Stomach smooth muscle (tissue), 2 donors: ENCODE measurements around the gene GEMIN4.
"Not testable (repeated sequence)": the region's sequence is repeated elsewhere in the genome, so short reads cannot be mapped to it uniquely, and the experiment has no call there.

Experiments used
- H3K27ac ChIP-seq: one replicate; pipeline ENCODE4 v1.7.0; 2013; ENCODE audit warnings: mild to moderate bottlenecking, low read length, inconsistent platforms
- H3K27me3 ChIP-seq, 2 donors: one replicate each; pipeline ENCODE4 v1.7.0; 2013; ENCODE audit warnings: low read length in 2 of 2; ENCODE audit not compliant: insufficient read depth in 2 of 2, control insufficient read depth in 1 of 2
- H3K36me3 ChIP-seq, 2 donors: one replicate each; pipeline ENCODE4 v1.7.0; 2013; ENCODE audit warnings: low read length in 2 of 2; ENCODE audit not compliant: control insufficient read depth in 2 of 2, insufficient read depth in 2 of 2
- H3K4me1 ChIP-seq: one replicate; pipeline ENCODE4 v1.7.0; 2013; ENCODE audit warnings: low read length; ENCODE audit not compliant: control insufficient read depth, insufficient read depth
- H3K4me3 ChIP-seq, 2 donors: one replicate each; pipeline ENCODE4 v1.7.0; 2013; ENCODE audit warnings: low read length in 2 of 2
- H3K9ac ChIP-seq, 2 donors: one replicate each; pipeline ENCODE4 v1.7.0; 2013; ENCODE audit warnings: low read length in 2 of 2, mild to moderate bottlenecking in 1 of 2
- H3K9me3 ChIP-seq, 2 donors: one replicate each; pipeline ENCODE4 v1.7.0; 2013; ENCODE audit warnings: low read length in 2 of 2; ENCODE audit not compliant: control insufficient read depth in 2 of 2
- donor health status: healthy.
- donor health status: Pancreatic carcinoma.

The GEMIN4 gene

GRCh38 chr17:778096-778495 lies 26.0 kb upstream of the GEMIN4 start:
- Histone ChIP-seq H3K36me3 (peaks cover 34 to 37% of the 10 kb centered on the region in 2 donors), H3K27ac (no peak overlapping the region), H3K27me3 (no peaks in the 10 kb centered on the region), H3K4me3 (no peak overlapping the region), H3K9me3 (no peaks in the 10 kb centered on the region), H3K4me1 (peaks cover 17% of the 10 kb centered on the region), H3K9ac (no peak overlapping the region)

GRCh38 chr17:774313-774584 lies 22.2 kb upstream of the GEMIN4 start:
- H3K9ac ChIP-seq: no peak overlapping the region
- H3K4me1 ChIP-seq: no peaks in the 10 kb centered on the region
- no peak overlapping the region for H3K27ac ChIP-seq
- H3K27me3 ChIP-seq: no peaks in the 10 kb centered on the region
- no peaks in the 10 kb centered on the region for H3K9me3 ChIP-seq
- H3K36me3 ChIP-seq: peaks cover 56 to 58% of the 10 kb centered on the region in 2 donors
- H3K4me3 ChIP-seq: no peak overlapping the region

- Histone ChIP-seq H3K9me3 (no peaks in the 10 kb centered on the region), H3K36me3 (peaks cover 61 to 63% of the 10 kb centered on the region in 2 donors), H3K4me1 (no peaks in the 10 kb centered on the region), H3K4me3 (no peak overlapping the region), H3K9ac (no peak overlapping the region), H3K27ac (no peak overlapping the region), H3K27me3 (no peaks in the 10 kb centered on the region)
These were observed 21.6 kb upstream of the GEMIN4 start for GRCh38 chr17:773467-774312.

- no peak overlapping the region for H3K27ac ChIP-seq
- H3K9me3 ChIP-seq: no peaks in the 10 kb centered on the region
- no peak overlapping the region for H3K4me3 ChIP-seq
- H3K27me3 ChIP-seq: no peaks in the 10 kb centered on the region
- peaks cover 57 to 58% of the 10 kb centered on the region in 2 donors for H3K36me3 ChIP-seq
- H3K4me1 ChIP-seq: no peaks in the 10 kb centered on the region
- no peak overlapping the region for H3K9ac ChIP-seq
These were observed 21.0 kb upstream of the GEMIN4 start for GRCh38 chr17:773016-773415.

- Histone ChIP-seq H3K4me3 (no peak overlapping the region), H3K27ac (no peak overlapping the region), H3K9me3 (no peaks in the 10 kb centered on the region), H3K4me1 (no peaks in the 10 kb centered on the region), H3K36me3 (peaks cover 32 to 34% of the 10 kb centered on the region in 2 donors), H3K27me3 (no peaks in the 10 kb centered on the region), H3K9ac (no peak overlapping the region)
These were observed 15.0 kb upstream of the GEMIN4 start for GRCh38 chr17:767076-767475.

- Histone ChIP-seq H3K36me3 (peaks cover 11 to 27% of the 10 kb centered on the region in 2 donors), H3K4me1 (no peaks in the 10 kb centered on the region), H3K9me3 (no peaks in the 10 kb centered on the region), H3K9ac (no peak overlapping the region), H3K27ac (no peak overlapping the region), H3K4me3 (no peak overlapping the region), H3K27me3 (no peaks in the 10 kb centered on the region)
These were observed 8.3 kb upstream of the GEMIN4 start for GRCh38 chr17:760371-760770.

- Histone ChIP-seq H3K4me1 (no peaks in the 10 kb centered on the region), H3K27ac (no peak overlapping the region), H3K27me3 (no peaks in the 10 kb centered on the region), H3K4me3 (no peak overlapping the region), H3K9ac (no peak overlapping the region), H3K9me3 (no peaks in the 10 kb centered on the region), H3K36me3 (peaks cover 7 to 24% of the 10 kb centered on the region in 2 donors)
These were observed 7.9 kb upstream of the GEMIN4 start for GRCh38 chr17:759964-760363.

- Histone ChIP-seq H3K27ac (peak overlapping the region; percentile 53), H3K36me3 (peaks cover 6 to 16% of the 10 kb centered on the region in 2 donors), H3K4me1 (peaks cover 12% of the 10 kb centered on the region)
- not testable (repeated sequence) for H3K9ac ChIP-seq, H3K9me3 ChIP-seq, H3K27me3 ChIP-seq, H3K4me3 ChIP-seq
These were observed 4.0 kb upstream of the GEMIN4 start for GRCh38 chr17:756010-756567.

- H3K4me1 ChIP-seq: peaks cover 19% of the 10 kb centered on the region
- H3K9me3 ChIP-seq, H3K4me3 ChIP-seq, H3K9ac ChIP-seq, H3K27me3 ChIP-seq: not testable (repeated sequence)
- peak overlapping the region; percentile 53 for H3K27ac ChIP-seq
- H3K36me3 ChIP-seq: peaks cover 5 to 12% of the 10 kb centered on the region in 2 donors
These were observed 3.4 kb upstream of the GEMIN4 start for GRCh38 chr17:755319-755961.

GRCh38 chr17:753418-753817 lies 1.4 kb upstream of the GEMIN4 start:
- Histone ChIP-seq H3K4me3 (no peak overlapping the region), H3K9me3 (no peaks in the 10 kb centered on the region), H3K27ac (peak overlapping the region; percentile 24)

More at GRCh38 chr17:753418-753817, 1.4 kb upstream of the GEMIN4 start:
- Histone ChIP-seq H3K27me3 (no peaks in the 10 kb centered on the region), H3K36me3 (peaks cover 0 to 4% of the 10 kb centered on the region in 2 donors), H3K4me1 (peaks cover 20% of the 10 kb centered on the region), H3K9ac (no peak overlapping the region)
